Measurements from ENCODE around the gene STAMBPL1. TPM values are rescaled to one million over a fixed set of nuclear protein-coding genes. Genes with fewer than 3 reads are reported as not detected.

STAMBPL1 gene
- 6.8 TPM for total RNA-seq
- long read RNA-seq, partial matches to known transcripts = 0 of 8 reads
- long read RNA-seq, other reads (novel, unspliced or antisense) = 6 of 8 reads

DNA sequence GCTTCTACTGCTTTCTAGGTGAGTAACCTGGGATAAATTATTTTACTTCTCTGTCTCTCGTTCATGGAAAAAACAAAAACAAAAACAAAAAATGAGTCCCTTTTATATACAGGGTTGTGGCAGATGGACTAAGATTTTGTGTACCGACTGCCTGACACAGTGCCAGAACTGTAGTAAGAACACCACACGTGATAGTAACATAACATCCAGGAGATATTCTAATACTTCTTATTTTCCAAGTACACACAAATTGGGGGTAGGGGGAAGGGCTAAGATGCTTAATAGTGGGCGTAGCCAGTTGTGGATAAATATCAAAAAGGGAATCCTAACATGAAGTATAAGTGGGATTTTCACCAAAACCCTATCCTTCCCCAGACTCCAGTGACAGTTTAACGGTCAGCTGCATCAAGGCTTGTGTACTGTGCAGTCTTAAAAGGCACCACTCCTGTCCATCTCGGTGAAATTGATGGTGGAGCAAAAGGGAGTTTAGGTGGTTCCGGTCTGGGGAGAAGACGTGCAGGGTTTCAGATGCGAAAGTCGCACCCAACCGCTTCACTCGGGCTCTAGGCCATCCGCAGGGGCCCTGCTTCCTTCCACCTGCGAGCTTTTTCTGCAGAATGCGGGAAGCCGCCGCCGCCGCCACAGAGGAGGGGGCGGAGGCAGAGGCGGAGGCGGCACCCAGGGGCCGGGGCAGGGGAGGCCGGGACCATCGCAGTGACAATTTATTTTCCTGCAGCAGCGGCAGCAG lies at the start of gene STAMBPL1:
TSS of gene STAMBPL1 (plus strand) at position 712 of the 748 bp plus-strand sequence. CDS start 21,464 bp downstream, outside the sequence.
- intact Hi-C loops (cut with DNase I) = no loop called here
- peak within 1 kb of the TSS; percentile 76 for H3K4me3 ChIP-seq
- ATAC-seq (peak; percentile 73), DNase-seq (no peak)
- H3K27ac ChIP-seq = peak within 1 kb of the TSS; percentile 90
- TF ChIP-seq, protein P1, sequence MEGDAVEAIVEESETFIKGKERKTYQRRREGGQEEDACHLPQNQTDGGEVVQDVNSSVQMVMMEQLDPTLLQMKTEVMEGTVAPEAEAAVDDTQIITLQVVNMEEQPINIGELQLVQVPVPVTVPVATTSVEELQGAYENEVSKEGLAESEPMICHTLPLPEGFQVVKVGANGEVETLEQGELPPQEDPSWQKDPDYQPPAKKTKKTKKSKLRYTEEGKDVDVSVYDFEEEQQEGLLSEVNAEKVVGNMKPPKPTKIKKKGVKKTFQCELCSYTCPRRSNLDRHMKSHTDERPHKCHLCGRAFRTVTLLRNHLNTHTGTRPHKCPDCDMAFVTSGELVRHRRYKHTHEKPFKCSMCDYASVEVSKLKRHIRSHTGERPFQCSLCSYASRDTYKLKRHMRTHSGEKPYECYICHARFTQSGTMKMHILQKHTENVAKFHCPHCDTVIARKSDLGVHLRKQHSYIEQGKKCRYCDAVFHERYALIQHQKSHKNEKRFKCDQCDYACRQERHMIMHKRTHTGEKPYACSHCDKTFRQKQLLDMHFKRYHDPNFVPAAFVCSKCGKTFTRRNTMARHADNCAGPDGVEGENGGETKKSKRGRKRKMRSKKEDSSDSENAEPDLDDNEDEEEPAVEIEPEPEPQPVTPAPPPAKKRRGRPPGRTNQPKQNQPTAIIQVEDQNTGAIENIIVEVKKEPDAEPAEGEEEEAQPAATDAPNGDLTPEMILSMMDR (IDR thresholded peaks at IDR 0.05) = no peak
- no peaks in the 10 kb centered on the region for H3K36me3 ChIP-seq
- peaks cover 13% of the 10 kb centered on the region for H3K4me1 ChIP-seq
- H3K27me3 ChIP-seq = peaks cover 1% of the 10 kb centered on the region
- no peaks in the 10 kb centered on the region for H3K9me3 ChIP-seq

DNA sequence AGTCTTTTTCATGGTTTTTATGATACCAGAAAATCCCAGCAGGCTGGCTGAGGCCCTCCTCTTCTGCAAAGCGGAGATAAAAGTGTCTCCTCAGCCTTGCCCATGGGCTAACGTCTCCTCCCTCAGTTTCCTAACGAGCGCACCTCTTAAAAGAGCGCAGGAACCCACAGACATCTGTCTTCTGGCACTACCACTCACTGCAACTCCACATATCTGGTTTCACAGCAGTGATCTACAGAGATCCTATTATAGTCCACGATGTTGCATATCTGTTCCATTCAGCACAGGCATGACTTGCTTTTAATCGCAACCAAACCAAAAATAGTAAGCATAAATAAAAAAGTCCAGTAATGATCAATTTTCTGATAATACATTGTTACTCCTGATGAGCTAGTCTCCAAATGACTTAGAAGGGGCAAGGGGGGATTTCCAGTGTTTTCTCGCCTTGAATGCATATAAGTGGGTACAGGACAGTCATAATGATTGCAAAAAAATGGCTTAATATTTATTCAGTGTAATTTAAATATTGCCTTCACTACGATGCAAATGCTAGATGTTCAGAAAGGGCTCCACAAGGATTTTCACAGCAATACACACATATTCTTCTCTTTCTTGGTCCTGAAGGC lies 49.3 kb upstream of the STAMBPL1 start:
- no peak overlapping the region for H3K27ac ChIP-seq
- H3K4me3 ChIP-seq = no peak overlapping the region
- no peaks in the 10 kb centered on the region for H3K9me3 ChIP-seq
- H3K36me3 ChIP-seq = no peaks in the 10 kb centered on the region
- H3K4me1 ChIP-seq = no peaks in the 10 kb centered on the region
- DNase-seq (no peak), ATAC-seq (no peak)
- no peaks in the 10 kb centered on the region for H3K27me3 ChIP-seq
- intact Hi-C loops (cut with DNase I) = loop anchor here (10.0 kb wide), 2 partner anchors 104 to 384 kb away; no protein-coding TSS in a partner anchor
- TF ChIP-seq, protein P1 (IDR thresholded peaks at IDR 0.05) = no peak

DNA sequence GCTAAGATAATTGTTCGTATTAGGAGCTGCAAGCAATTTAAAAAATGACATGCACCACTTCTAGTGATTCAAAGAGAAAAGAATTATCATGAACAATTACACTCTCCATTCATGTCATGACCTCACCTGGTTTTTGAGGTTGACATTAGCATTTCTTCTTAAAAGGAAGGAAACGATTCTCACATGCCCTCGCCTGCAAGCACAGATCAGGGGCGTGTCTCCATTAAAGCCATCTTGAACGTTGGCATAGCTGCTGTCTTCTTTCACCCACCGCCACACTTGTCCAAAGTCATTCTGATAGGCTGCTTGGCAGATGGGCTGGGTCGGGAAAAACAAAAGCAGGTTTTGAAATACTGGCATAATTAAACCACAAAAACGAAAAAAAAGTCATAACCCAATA lies 48.3 kb upstream of the STAMBPL1 start:
- Histone ChIP-seq H3K4me3 (no peak overlapping the region), H3K36me3 (no peaks in the 10 kb centered on the region), H3K9me3 (no peaks in the 10 kb centered on the region), H3K27ac (no peak overlapping the region), H3K4me1 (no peaks in the 10 kb centered on the region), H3K27me3 (no peaks in the 10 kb centered on the region)
- DNase-seq (no peak), ATAC-seq (no peak)
- TF ChIP-seq, protein P1 (IDR thresholded peaks at IDR 0.05) = no peak
- intact Hi-C loops (cut with DNase I) = loop anchor here (10.0 kb wide), 2 partner anchors 103 to 383 kb away; no protein-coding TSS in a partner anchor

DNA sequence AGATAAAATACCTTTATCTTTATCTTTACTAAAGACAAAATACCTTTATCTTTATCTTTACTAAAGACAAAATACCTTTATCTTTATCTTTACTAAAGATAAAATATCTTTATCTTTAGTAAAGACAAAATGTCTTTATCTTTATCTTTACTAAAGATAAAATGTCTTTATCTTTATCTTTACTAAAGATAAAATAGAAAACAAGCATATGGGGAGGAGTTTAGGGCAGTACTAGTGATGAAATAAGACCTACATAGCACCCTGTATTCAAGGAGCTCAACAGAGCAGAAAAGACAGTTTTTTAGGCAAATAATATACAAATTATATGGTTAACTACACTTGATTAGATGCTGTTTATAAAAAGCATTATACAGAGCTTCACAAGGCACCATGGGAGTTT lies 47.7 kb upstream of the STAMBPL1 start:
- intact Hi-C loops (cut with DNase I) = loop anchor here (10.0 kb wide), 2 partner anchors 102 to 382 kb away; no protein-coding TSS in a partner anchor
- Histone ChIP-seq H3K4me1 (no peaks in the 10 kb centered on the region), H3K27me3 (no peaks in the 10 kb centered on the region), H3K9me3 (no peaks in the 10 kb centered on the region), H3K4me3 (no peak overlapping the region), H3K27ac (no peak overlapping the region), H3K36me3 (no peaks in the 10 kb centered on the region)
- TF ChIP-seq, protein P1 (IDR thresholded peaks at IDR 0.05) = no peak
- DNase-seq (no peak), ATAC-seq (no peak)

DNA sequence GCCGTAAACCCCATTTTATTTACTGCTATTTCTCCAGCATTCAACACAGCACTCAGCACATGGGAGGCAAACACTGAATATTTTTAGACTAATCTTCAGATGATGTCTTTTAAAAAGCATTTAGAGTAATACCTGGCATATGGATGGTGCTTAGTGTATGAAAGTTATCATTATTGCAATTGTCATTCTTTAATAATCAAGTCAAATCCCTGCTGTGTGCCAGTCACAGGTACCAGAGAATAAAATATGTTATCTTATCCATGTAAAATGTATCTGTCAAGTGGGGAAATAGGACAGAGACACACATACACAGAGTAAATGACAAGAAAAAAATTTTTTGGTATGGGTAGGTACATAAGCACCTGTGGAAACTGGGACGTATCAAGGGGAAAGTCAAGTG lies 46.9 kb upstream of the STAMBPL1 start:
- ATAC-seq (no peak), DNase-seq (no peak)
- TF ChIP-seq, protein P1 (IDR thresholded peaks at IDR 0.05) = no peak
- Histone ChIP-seq H3K36me3 (no peaks in the 10 kb centered on the region), H3K27ac (no peak overlapping the region), H3K9me3 (no peaks in the 10 kb centered on the region), H3K4me3 (no peak overlapping the region), H3K4me1 (no peaks in the 10 kb centered on the region), H3K27me3 (no peaks in the 10 kb centered on the region)
- intact Hi-C loops (cut with DNase I) = loop anchor here (10.0 kb wide), 2 partner anchors 102 to 382 kb away; no protein-coding TSS in a partner anchor

Measured in upper lobe of right lung (tissue), 1 donor.